ENCODE data around the gene ZBTB7C. TPM values are rescaled to one million over a fixed set of nuclear protein-coding genes. Genes with fewer than 3 reads are reported as not detected.

Gene ZBTB7C
- total RNA-seq, 1 donor from 2014 or later, result 2.7 TPM

DNA sequence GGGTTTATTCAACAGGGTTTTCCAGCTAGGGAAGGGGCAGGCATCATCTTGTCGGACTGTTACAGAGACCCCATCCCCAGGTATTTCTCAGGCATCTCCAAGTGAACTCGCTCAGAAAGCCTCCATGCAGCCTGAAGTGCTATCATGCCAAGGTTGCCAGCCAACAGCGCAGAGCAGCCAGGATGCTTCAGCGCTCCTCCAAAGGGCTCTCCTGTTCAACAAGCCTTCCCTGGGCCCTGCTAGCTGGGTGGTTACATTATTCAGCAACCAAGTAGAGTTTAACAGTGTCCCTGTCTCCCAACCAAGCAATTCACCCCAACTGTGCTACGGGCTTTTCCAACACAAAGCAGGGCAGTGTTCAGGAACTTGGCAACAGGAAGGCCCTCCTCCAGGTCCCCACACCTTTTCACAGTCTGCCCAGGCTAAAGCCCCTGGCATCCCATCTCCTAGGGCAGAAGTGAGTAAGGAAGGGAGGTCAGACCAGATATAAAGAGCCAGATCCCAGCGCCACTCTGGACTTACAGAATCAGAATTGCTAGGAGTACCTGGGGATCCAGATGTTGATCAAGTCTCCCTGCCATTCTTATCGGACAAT lies 52.9 kb downstream of the ZBTB7C start:
- intact Hi-C loops (cut with micrococcal nuclease), result no loop called here
- no peak overlapping the region for H3K27ac ChIP-seq (replicated peaks)
- H3K4me3 ChIP-seq, result no peak overlapping the region
- H3K9me3 ChIP-seq (replicated peaks), result no peaks in the 10 kb centered on the region
- TF ChIP-seq, protein P1, sequence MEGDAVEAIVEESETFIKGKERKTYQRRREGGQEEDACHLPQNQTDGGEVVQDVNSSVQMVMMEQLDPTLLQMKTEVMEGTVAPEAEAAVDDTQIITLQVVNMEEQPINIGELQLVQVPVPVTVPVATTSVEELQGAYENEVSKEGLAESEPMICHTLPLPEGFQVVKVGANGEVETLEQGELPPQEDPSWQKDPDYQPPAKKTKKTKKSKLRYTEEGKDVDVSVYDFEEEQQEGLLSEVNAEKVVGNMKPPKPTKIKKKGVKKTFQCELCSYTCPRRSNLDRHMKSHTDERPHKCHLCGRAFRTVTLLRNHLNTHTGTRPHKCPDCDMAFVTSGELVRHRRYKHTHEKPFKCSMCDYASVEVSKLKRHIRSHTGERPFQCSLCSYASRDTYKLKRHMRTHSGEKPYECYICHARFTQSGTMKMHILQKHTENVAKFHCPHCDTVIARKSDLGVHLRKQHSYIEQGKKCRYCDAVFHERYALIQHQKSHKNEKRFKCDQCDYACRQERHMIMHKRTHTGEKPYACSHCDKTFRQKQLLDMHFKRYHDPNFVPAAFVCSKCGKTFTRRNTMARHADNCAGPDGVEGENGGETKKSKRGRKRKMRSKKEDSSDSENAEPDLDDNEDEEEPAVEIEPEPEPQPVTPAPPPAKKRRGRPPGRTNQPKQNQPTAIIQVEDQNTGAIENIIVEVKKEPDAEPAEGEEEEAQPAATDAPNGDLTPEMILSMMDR (IDR thresholded peaks at IDR 0.05; ENCODE audit: borderline replicate concordance), result no peak
- peaks cover 26% of the 10 kb centered on the region for H3K4me1 ChIP-seq
- DNase-seq, result no peak
- no peaks in the 10 kb centered on the region for H3K36me3 ChIP-seq
- H3K27me3 ChIP-seq (ENCODE audit: low read depth), result no peaks in the 10 kb centered on the region

DNA sequence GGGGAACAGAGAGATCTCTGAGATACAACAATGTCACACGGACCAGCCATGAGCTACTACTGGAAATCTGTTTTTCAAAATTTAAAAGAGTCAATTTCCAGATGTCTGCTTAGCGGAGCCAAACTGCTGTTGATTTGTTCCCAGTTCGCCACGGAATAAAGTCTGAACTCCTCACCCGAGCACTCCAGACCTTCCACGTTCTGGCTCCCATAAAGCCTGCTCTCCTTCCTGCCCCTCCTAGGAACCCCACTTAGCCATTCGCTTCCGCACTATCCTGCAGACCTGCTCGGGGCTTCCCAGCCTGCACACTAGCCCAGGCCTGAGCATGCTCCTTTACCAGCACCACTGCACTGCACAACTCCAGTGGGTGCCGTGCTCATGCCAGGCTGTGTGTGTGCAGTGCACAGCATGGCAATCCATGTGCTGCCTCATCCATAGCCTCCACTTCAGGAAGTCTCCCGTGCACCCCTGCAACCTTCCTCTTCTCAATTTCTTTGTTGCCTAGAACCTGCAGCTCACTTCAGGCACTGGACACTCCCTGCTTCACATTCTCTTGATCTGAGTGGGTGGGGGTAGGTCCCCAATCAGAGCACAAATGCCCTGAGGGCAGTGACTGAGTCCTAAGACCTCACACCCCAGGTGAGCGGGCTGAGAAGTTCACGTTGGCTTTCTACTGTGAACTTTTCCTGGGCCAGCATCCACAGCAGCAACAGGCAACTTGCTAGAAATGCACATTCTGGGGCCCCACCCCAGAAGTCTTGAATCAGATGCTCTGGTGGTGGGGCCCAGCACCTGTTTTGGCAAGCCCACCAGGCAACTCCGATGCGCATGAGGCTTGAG lies 53.7 kb downstream of the ZBTB7C start:
- H3K4me1 ChIP-seq, result peaks cover 26% of the 10 kb centered on the region
- H3K36me3 ChIP-seq, result no peaks in the 10 kb centered on the region
- DNase-seq, result no peak
- TF ChIP-seq, protein P1 (IDR thresholded peaks at IDR 0.05; ENCODE audit: borderline replicate concordance), result no peak
- no peak overlapping the region for H3K27ac ChIP-seq (replicated peaks)
- no peaks in the 10 kb centered on the region for H3K27me3 ChIP-seq (ENCODE audit: low read depth)
- H3K9me3 ChIP-seq (replicated peaks), result no peaks in the 10 kb centered on the region
- intact Hi-C loops (cut with micrococcal nuclease), result no loop called here
- no peak overlapping the region for H3K4me3 ChIP-seq

DNA sequence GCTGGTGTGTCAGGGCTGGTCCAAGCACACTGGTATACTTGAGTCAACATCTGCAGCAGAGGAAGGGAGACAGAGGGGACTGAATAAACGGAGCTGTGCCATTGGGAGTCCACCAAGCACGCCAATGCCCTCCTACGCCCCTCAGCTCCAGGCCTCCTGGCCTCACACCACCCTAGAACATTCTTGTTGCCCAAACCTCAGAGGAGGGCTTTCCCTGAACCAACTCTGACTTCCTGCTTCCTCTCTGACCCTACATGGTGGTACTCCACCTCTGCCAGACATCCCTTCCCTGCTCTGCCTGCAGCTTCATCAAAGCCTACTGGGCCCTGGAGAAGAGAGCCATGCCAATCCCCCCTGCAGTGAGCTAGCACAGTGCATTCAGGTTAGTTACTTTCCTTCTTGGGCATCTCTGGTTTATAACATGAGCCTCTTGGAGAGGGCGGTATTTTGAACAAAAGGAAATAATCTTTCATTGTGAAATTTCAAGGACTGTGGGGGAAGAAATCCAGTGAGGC lies 54.4 kb downstream of the ZBTB7C start:
- Histone ChIP-seq H3K27me3 (ENCODE audit: low read depth) (no peaks in the 10 kb centered on the region), H3K4me3 (no peak overlapping the region), H3K4me1 (peaks cover 26% of the 10 kb centered on the region), H3K9me3 (replicated peaks) (no peaks in the 10 kb centered on the region), H3K36me3 (no peaks in the 10 kb centered on the region), H3K27ac (replicated peaks) (no peak overlapping the region)
- TF ChIP-seq, protein P1 (IDR thresholded peaks at IDR 0.05; ENCODE audit: borderline replicate concordance), result no peak
- DNase-seq, result no peak
- intact Hi-C loops (cut with micrococcal nuclease), result no loop called here

DNA sequence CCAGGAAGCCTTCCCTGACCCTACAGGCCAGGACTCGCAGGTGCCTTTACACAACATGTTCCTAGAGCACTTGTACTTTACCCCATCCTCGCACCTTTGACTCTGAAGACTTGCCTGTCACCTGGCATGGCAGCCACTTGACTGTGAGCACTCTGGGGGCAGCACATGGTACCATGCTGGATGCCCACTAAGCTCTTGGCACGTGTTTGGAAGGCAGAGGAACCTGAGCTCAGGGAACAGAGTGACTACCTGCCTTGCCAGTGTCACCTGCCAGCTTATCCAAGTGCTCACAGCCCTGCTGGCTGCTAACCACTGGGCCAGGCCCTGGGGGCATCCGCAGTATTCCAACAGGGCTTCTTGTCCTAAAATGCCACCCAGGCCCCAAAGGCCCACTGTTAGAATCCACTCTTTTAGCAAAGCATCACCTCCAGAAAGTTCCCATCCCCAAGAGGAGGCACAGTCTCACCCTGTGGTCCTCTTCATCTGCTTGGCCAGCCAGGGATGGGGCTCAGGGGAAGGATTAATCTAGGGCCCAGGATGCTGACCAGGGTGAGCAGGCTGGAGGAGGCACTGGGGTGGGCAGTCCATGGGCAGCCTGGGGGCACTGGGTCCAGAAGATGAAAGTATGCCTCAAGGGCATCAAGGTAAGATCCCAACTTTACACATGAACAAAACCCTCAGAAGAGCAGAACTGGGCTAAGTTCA lies 57.0 kb downstream of the ZBTB7C start:
- intact Hi-C loops (cut with micrococcal nuclease), result no loop called here
- Histone ChIP-seq H3K27me3 (ENCODE audit: low read depth) (no peaks in the 10 kb centered on the region), H3K4me1 (peaks cover 21% of the 10 kb centered on the region), H3K9me3 (replicated peaks) (no peaks in the 10 kb centered on the region), H3K36me3 (no peaks in the 10 kb centered on the region), H3K4me3 (no peak overlapping the region), H3K27ac (replicated peaks) (no peak overlapping the region)
- no peak for DNase-seq
- TF ChIP-seq, protein P1 (IDR thresholded peaks at IDR 0.05; ENCODE audit: borderline replicate concordance), result no peak

DNA sequence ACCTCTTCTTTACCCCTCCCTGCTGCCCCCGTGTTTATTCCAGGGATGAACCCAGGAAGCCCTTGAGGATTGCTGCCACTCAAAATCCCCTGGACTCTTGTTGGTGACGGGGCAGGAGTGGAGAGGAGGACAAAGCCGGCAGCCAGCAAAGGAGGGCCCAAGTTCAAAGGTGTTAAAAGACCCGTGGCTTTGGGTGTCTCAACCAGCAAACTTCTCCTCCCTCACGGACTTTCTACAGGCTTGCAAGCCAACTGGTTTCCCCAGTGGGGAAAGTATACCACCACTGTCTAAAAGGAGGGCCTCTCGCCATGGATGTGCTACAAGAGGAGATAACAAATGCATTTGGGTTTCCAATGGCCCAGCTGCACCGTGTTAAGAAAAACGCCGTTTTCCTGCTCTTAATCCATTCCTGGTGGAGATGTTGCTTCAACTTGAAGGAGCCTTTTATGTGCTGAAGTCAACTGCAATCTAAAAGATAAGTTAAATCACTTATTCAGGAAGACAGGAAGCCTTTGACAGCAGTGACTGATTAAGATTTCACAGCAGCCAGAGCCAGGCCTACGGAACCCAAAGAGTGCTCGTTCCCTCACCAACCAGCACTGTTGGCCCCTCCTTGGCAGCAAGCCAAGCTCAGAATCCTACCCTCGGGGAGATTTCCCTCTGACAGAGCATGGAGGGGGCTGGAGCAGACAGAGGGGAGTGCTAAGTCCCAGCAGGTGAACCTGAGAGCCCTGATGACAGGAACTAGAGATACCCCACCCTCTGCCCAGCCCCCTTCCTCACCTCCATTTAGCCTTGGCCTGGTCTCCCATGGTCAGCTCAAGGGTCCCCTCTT lies 57.8 kb downstream of the ZBTB7C start:
- intact Hi-C loops (cut with micrococcal nuclease), result no loop called here
- Histone ChIP-seq H3K4me1 (peaks cover 14% of the 10 kb centered on the region), H3K9me3 (replicated peaks) (no peaks in the 10 kb centered on the region), H3K27me3 (ENCODE audit: low read depth) (no peaks in the 10 kb centered on the region), H3K27ac (replicated peaks) (no peak overlapping the region), H3K36me3 (no peaks in the 10 kb centered on the region), H3K4me3 (no peak overlapping the region)
- TF ChIP-seq, protein P1 (IDR thresholded peaks at IDR 0.05; ENCODE audit: borderline replicate concordance), result no peak
- no peak for DNase-seq

All from left ventricle myocardium inferior (tissue), 1 donor.